Measurements from ENCODE around the gene GP9. TPM values are rescaled to one million over a fixed set of nuclear protein-coding genes. Genes with fewer than 3 reads are reported as not detected.

The GP9 gene
- total and polyA plus RNA-seq, 9 of the 15 experiments (the other 6 are each of a cell fraction or from before 2014, with no cell fraction given), result not detected

- H3K9me3 ChIP-seq (replicated peaks; ENCODE audit: control insufficient read depth, insufficient read depth, low read depth, low read length), result no peaks in the 10 kb centered on the region
- FAIRE-seq (no peak), ATAC-seq (no peak), DNase-seq (ENCODE audit: extremely low read depth in 1 of 4, low spot score in 3 of 4) (no peak)
- no peak overlapping the region for H3K27ac ChIP-seq (ENCODE audit: extremely low read depth, low read depth, low read length)
- no peaks in the 10 kb centered on the region for H3K27me3 ChIP-seq (ENCODE audit: control insufficient read depth in 2 of 2, insufficient read depth in 2 of 2, low read length in 2 of 2)
- H3K4me3 ChIP-seq, result no peak overlapping the region
- no peak overlapping the region for H3K4me2 ChIP-seq (ENCODE audit: insufficient read depth, low read length)
- POLR2A ChIA-PET, result interaction anchor here (2.7 kb wide), 1 partner anchor 9 kb away, joined by 22 read pairs; no protein-coding TSS in a partner anchor
- CTCF ChIA-PET (ENCODE audit: low intra/inter-chr PET ratio), result no interaction called here
- H3K9ac ChIP-seq (ENCODE audit: insufficient read depth in 1 of 2, low read depth in 2 of 2, low read length in 2 of 2), result no peak overlapping the region; a peak in 1 of 4 replicates
- H3K79me2 ChIP-seq (ENCODE audit: control insufficient read depth, insufficient read depth, low read length), result no peaks in the 10 kb centered on the region
- BruUV-seq (replicated peaks), result no TSS peak
- H3K36me3 ChIP-seq (ENCODE audit: control insufficient read depth, insufficient read depth, low read length), result no peaks in the 10 kb centered on the region
- H2AFZ ChIP-seq (ENCODE audit: low read depth, low read length), result no peak overlapping the region
- TF ChIP-seq PCBP2 (IDR thresholded peaks at IDR 0.05; ENCODE audit: low read depth, low read length, poor library complexity, severe bottlenecking) (no peak), RBBP5 (IDR thresholded peaks at IDR 0.05; ENCODE audit: borderline replicate concordance, insufficient read depth, low read length, poor library complexity, severe bottlenecking) (no peak), ZNF57 (CRISPR knock-in tag; IDR thresholded peaks at IDR 0.05) (no peak), ESRRA (IDR thresholded peaks at IDR 0.05; ENCODE audit: borderline replicate concordance, low read depth) (no peak), ZKSCAN1 (IDR thresholded peaks at IDR 0.05; ENCODE audit: low read depth, low read length) (no peak), ZNF274 (IDR thresholded peaks at IDR 0.05; ENCODE audit: borderline replicate concordance, low read depth, low read length) (no peak), SREBF2 (CRISPR knock-in tag; IDR thresholded peaks at IDR 0.05) (no peak), ZBTB1 (CRISPR knock-in tag; IDR thresholded peaks at IDR 0.05; ENCODE audit: borderline replicate concordance, low read depth) (no peak), RERE (CRISPR knock-in tag; IDR thresholded peaks at IDR 0.05; ENCODE audit: borderline replicate concordance) (no peak), GTF2A2 (tag; IDR thresholded peaks at IDR 0.05) (no peak), MYC (IDR thresholded peaks at IDR 0.05; ENCODE audit: low read depth, low read length) (no peak), MYC (CRISPR knock-in tag; IDR thresholded peaks at IDR 0.05; ENCODE audit: borderline replicate concordance, low read depth) (no peak), ATF7 (IDR thresholded peaks at IDR 0.05) (no peak)
- H3K9me1 ChIP-seq (ENCODE audit: control insufficient read depth, insufficient read depth, low read length), result no peaks in the 10 kb centered on the region
- peaks cover 10 to 26% of the 10 kb centered on the region in 2 experiments; a peak in 4 of 5 replicates for H3K4me1 ChIP-seq (replicated peaks in 1 of 2; ENCODE audit: control insufficient read depth in 2 of 2, insufficient read depth in 2 of 2, low read length in 2 of 2)
- no peaks in the 10 kb centered on the region for H4K20me1 ChIP-seq (replicated peaks; ENCODE audit: control insufficient read depth, insufficient read depth, low read length)
- intact Hi-C loops (cut with micrococcal nuclease), result loop anchor here (5.0 to 10.0 kb wide), 2 partner anchors 53 to 60 kb away; no protein-coding TSS in a partner anchor
- in situ Hi-C loops (cut with MboI), result no loop called here
- 76% methylated on average over 13 of the region's 15 CpGs for WGBS (ENCODE audit: insufficient coverage, low coverage, missing lambda C conversion rate)
Measured at GRCh38 chr3:129025108-129025507, 35.5 kb upstream of the GP9 start.
